Kidney (tissue), 14 donors: ENCODE data around the gene ANKRD13B. TPM values are rescaled to one million over a fixed set of nuclear protein-coding genes. Genes with fewer than 3 reads are reported as not detected.

ENCODE experiments used
- DNase-seq, 5 donors: peaks; one replicate each; pipeline ENCODE4 v3.0.0-alpha.2; 2013 to 2020
- FAIRE-seq: peaks from 2 replicates; lab custom pipeline; 2012; peaks lifted over from hg19 to GRCh38; lab: Jason Lieb, UNC
- H3K27ac ChIP-seq, 2 donors: one replicate each; pipeline ENCODE4 v1.7.0; 2013; ENCODE audit warnings: low read depth in 2 of 2, low read length in 2 of 2, inconsistent platforms in 1 of 2
- H3K27me3 ChIP-seq: one replicate; pipeline ENCODE4 v1.7.1; 2013; ENCODE audit warnings: low read length, inconsistent platforms; ENCODE audit not compliant: control insufficient read depth, insufficient read depth
- H3K36me3 ChIP-seq, 3 donors: one replicate each; pipeline versions ENCODE4 v1.7.0 to v1.7.1; 2013; ENCODE audit warnings: low read length in 3 of 3, control low read depth in 1 of 3, inconsistent platforms in 1 of 3; ENCODE audit not compliant: insufficient read depth in 3 of 3, control insufficient read depth in 2 of 3
- H3K4me1 ChIP-seq, 3 donors: one replicate each; pipeline versions ENCODE4 v1.7.0 to v1.7.1; 2013; ENCODE audit warnings: low read length in 3 of 3, inconsistent platforms in 1 of 3, low read depth in 1 of 3; ENCODE audit not compliant: control insufficient read depth in 2 of 3, insufficient read depth in 2 of 3
- H3K4me3 ChIP-seq, 3 donors: one replicate each; pipeline versions ENCODE4 v1.7.0 to v1.8.1; 2013; ENCODE audit warnings: low read length in 3 of 3, control low read depth in 1 of 3, inconsistent platforms in 1 of 3
- H3K9ac ChIP-seq, 3 donors: one replicate each; pipeline versions ENCODE4 v1.7.0 to v1.7.1; 2013; ENCODE audit warnings: low read length in 3 of 3, control low read depth in 1 of 3, inconsistent platforms in 1 of 3
- H3K9me3 ChIP-seq, 3 donors: one replicate each; pipeline versions ENCODE4 v1.7.0 to v1.7.1; 2013; ENCODE audit warnings: low read length in 3 of 3, control low read depth in 1 of 3, inconsistent platforms in 1 of 3; ENCODE audit not compliant: control insufficient read depth in 2 of 3, insufficient read depth in 1 of 3
- intact Hi-C: fragments of 100-400 bp; cut with DNase I; formaldehyde crosslinking; loops from one replicate; pipeline ENCODE4 v1.11.1; 2022
- polyA plus RNA-seq: library from polyadenylated mRNA; stranded (reverse); fragments of 350-450 nt; fragmentation: Illumina TruSeq; extraction: RNeasy Lipid Tissue Mini Kit (QIAGEN cat#74804); gene quantifications from one replicate; pipeline ENCODE4 v1.2.3, GENCODE V29; 2014; ENCODE audit warnings: low read depth, low replicate concordance; ENCODE audit not compliant: insufficient read depth
- total RNA-seq: library from RNA; stranded (reverse); fragmentation: NEBNext Ultra II Directional; extraction: Animal tissue kit (Norgen Biotek cat#: 25700); gene quantifications from one replicate; pipeline ENCODE4 v1.2.1, GENCODE V29; 2021
- TF ChIP-seq, protein P1 (sequence below): IDR thresholded peaks from 3 replicates; pipeline ENCODE4 v1.5.1; 2012; ENCODE audit warnings: mild to moderate bottlenecking, moderate library complexity, borderline replicate concordance; ENCODE audit not compliant: insufficient read depth; ENCODE audit errors: extremely low read depth
- donor health status: control.
- donor health status: control.
- donor health status: control.
- donor health status: control.
- donor health status: control.
- donor health status: DM: yes; HTN: yes; CAD: no.
- donor health status: Normal renal cell carcinoma (clear cell type).

Gene ANKRD13B
- total and polyA plus RNA-seq, 2 donors from 2014 or later = 2.8 to 3.3 TPM

- DNase-seq (no peak), FAIRE-seq (no peak)
- H3K9ac ChIP-seq = no peak overlapping the region
- H3K4me1 ChIP-seq = peaks cover 0 to 7% (median 0%) of the 10 kb centered on the region in 3 donors
- no peaks in the 10 kb centered on the region for H3K9me3 ChIP-seq
- H3K27me3 ChIP-seq = no peaks in the 10 kb centered on the region
- H3K4me3 ChIP-seq = no peak overlapping the region
- TF ChIP-seq, protein P1, sequence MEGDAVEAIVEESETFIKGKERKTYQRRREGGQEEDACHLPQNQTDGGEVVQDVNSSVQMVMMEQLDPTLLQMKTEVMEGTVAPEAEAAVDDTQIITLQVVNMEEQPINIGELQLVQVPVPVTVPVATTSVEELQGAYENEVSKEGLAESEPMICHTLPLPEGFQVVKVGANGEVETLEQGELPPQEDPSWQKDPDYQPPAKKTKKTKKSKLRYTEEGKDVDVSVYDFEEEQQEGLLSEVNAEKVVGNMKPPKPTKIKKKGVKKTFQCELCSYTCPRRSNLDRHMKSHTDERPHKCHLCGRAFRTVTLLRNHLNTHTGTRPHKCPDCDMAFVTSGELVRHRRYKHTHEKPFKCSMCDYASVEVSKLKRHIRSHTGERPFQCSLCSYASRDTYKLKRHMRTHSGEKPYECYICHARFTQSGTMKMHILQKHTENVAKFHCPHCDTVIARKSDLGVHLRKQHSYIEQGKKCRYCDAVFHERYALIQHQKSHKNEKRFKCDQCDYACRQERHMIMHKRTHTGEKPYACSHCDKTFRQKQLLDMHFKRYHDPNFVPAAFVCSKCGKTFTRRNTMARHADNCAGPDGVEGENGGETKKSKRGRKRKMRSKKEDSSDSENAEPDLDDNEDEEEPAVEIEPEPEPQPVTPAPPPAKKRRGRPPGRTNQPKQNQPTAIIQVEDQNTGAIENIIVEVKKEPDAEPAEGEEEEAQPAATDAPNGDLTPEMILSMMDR = no peak
- no peak overlapping the region for H3K27ac ChIP-seq
- intact Hi-C loops = no loop called here
- H3K36me3 ChIP-seq = peaks cover 0 to 5% (median 0%) of the 10 kb centered on the region in 3 donors
Measured at GRCh38 chr17:29625037-29625750, 32.3 kb downstream of the ANKRD13B start.

- intact Hi-C loops = no loop called here
- no peak for DNase-seq
- H3K9me3 ChIP-seq = no peaks in the 10 kb centered on the region
- FAIRE-seq = no peak
- no peaks in the 10 kb centered on the region for H3K27me3 ChIP-seq
- no peak overlapping the region for H3K9ac ChIP-seq
- H3K4me3 ChIP-seq = no peak overlapping the region
- peaks cover 0 to 1% (median 0%) of the 10 kb centered on the region in 3 donors for H3K4me1 ChIP-seq
- peaks cover 0 to 22% (median 13%) of the 10 kb centered on the region in 3 donors for H3K36me3 ChIP-seq
- H3K27ac ChIP-seq = no peak overlapping the region
- TF ChIP-seq, protein P1 = no peak
Measured at GRCh38 chr17:29627951-29628350, 35.0 kb downstream of the ANKRD13B start.

GRCh38 chr17:29628644-29629043 is 35.7 kb downstream of the ANKRD13B start:
- no peaks in the 10 kb centered on the region for H3K27me3 ChIP-seq
- H3K4me1 ChIP-seq = no peaks in the 10 kb centered on the region
- no peak for FAIRE-seq
- no peak overlapping the region for H3K4me3 ChIP-seq
- peaks cover 0 to 22% (median 13%) of the 10 kb centered on the region in 3 donors for H3K36me3 ChIP-seq
- no peak overlapping the region for H3K27ac ChIP-seq
- TF ChIP-seq, protein P1 = no peak
- no peak overlapping the region for H3K9ac ChIP-seq
- H3K9me3 ChIP-seq = no peaks in the 10 kb centered on the region
- intact Hi-C loops = no loop called here
- no peak for DNase-seq
